Tibial nerve (tissue), 4 donors: Measurements from ENCODE around the gene NFATC1. TPM values are rescaled to one million over a fixed set of nuclear protein-coding genes. Genes with fewer than 3 reads are reported as not detected.

Experiments
- DNase-seq, 2 donors: peaks; one replicate each; pipeline ENCODE4 v3.0.0-alpha.2; 2019; ENCODE audit warnings: low spot score in 2 of 2
- H3K27ac ChIP-seq, 4 donors: fragments of 200-600 bp; sonication (generic) in 3 of 4; one replicate each; pipeline ENCODE4 v1.5.1; 2017 to 2019; ENCODE audit warnings: mild to moderate bottlenecking in 1 of 4
- H3K27me3 ChIP-seq, 2 donors: fragments of 200-600 bp; sonication (generic) in 1 of 2; one replicate each; pipeline versions ENCODE4 v1.5.1 to v1.6.0; 2017 to 2019
- H3K36me3 ChIP-seq, 3 donors: fragments of 200-600 bp; sonication (generic); one replicate each; pipeline ENCODE4 v1.5.1; 2018 to 2019
- H3K4me1 ChIP-seq, 4 donors: fragments of 200-600 bp; sonication (generic) in 3 of 4; one replicate each; pipeline ENCODE4 v1.5.1; 2017 to 2019
- H3K4me3 ChIP-seq, 4 donors: fragments of 200-600 bp; sonication (generic) in 3 of 4; one replicate each; pipeline ENCODE4 v1.5.1; 2017 to 2019; ENCODE audit warnings: mild to moderate bottlenecking in 1 of 4, moderate library complexity in 1 of 4
- H3K9me3 ChIP-seq, 4 donors: fragments of 200-600 bp; sonication (generic) in 3 of 4; one replicate each; pipeline ENCODE4 v1.5.1; 2017 to 2019
- EP300 ChIP-seq, 2 donors: sonication (generic); formaldehyde crosslinking; IDR thresholded peaks; one replicate each; pipeline ENCODE4 v1.6.1; 2017; ENCODE audit warnings: antibody characterized with exemption in 2 of 2, mild to moderate bottlenecking in 1 of 2
- POLR2A ChIP-seq, 2 donors: fragments of 450-650 bp; IDR thresholded peaks; one replicate each; pipeline ENCODE4 v1.6.1; 2017; ENCODE audit warnings: antibody characterized with exemption in 2 of 2, mild to moderate bottlenecking in 2 of 2, moderate library complexity in 2 of 2
- WGBS, 2 donors: methylation state at CpG; one replicate each; pipeline ENCODE4 v1.1.5; 2018; 5-methylcytosine and 5-hydroxymethylcytosine counted together
- total RNA-seq, 4 donors: library from RNA; depleted of rRNA; stranded (reverse); fragments of >200 nt; gene quantifications; one replicate each; pipeline ENCODE4 v1.1.0, GENCODE V29; 2016
- TF ChIP-seq, protein P1 (sequence below), 5 experiments: fragments of 200-600 bp in 3 of 5; fragments of 450-650 bp in 2 of 5; sonication (generic) in 3 of 5; IDR thresholded peaks; one replicate each; pipeline ENCODE4 v1.5.1; 2016 to 2019; ENCODE audit warnings: antibody characterized with exemption in 5 of 5, mild to moderate bottlenecking in 3 of 5, moderate library complexity in 2 of 5

NFATC1 gene
- total RNA-seq, 4 donors from 2014 or later = 33.7 to 48.6 (median 37.8) TPM

DNA sequence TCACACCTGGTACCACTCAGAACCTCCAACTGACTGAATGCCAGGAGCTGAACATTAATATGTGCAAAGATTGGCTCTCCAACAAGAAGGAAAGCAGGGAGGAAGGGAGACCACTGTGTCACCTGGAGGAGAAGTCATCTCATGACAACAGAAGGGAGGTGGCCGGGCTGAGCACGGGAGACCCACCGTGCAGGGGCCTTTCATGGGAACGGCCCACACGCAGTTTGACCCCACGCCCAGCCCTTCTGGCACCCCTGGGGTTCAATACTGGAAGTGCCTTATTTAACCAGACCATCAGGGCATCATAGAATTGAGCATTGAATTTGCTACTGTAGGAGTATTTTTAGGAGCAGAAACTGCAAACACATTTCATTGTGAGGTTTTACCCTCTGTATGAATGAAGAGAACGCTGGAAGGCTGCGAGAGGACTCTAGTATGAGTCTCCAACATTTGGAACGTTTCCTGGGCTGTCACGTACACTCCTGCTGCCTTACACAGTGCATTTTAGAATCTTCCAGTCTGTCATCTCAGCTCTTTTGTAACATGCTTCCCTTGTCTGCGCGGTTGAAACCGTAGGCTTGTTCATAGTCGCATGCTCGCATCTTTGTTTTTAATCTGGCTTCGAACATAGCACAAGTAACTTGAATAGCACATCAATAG, 132.1 kb downstream of the NFATC1 start:
- TF ChIP-seq, protein P1, sequence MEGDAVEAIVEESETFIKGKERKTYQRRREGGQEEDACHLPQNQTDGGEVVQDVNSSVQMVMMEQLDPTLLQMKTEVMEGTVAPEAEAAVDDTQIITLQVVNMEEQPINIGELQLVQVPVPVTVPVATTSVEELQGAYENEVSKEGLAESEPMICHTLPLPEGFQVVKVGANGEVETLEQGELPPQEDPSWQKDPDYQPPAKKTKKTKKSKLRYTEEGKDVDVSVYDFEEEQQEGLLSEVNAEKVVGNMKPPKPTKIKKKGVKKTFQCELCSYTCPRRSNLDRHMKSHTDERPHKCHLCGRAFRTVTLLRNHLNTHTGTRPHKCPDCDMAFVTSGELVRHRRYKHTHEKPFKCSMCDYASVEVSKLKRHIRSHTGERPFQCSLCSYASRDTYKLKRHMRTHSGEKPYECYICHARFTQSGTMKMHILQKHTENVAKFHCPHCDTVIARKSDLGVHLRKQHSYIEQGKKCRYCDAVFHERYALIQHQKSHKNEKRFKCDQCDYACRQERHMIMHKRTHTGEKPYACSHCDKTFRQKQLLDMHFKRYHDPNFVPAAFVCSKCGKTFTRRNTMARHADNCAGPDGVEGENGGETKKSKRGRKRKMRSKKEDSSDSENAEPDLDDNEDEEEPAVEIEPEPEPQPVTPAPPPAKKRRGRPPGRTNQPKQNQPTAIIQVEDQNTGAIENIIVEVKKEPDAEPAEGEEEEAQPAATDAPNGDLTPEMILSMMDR (IDR thresholded peaks at IDR 0.05) = no peak
- TF ChIP-seq POLR2A (IDR thresholded peaks at IDR 0.05) (no peak), EP300 (IDR thresholded peaks at IDR 0.05) (no peak)
- no peaks in the 10 kb centered on the region for H3K9me3 ChIP-seq
- no peak for DNase-seq

DNA sequence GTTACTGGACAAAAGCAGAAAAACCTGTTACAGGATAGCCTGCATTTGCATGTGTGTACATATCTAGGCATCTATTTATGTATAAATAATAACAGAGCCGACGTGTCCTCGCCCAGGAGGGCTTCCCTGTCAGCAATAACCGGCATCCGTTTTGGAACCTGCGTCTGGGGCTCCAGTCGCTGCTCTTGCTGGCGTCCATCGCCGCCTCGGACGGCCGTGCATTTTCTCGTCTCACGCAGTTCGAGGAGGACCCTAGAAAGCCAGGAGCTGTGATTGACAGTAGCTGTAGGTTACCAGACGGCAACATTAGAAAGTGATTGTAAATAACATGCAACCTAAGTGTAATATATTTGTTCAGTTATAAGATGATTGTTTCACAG, 132.6 kb downstream of the NFATC1 start:
- no peaks in the 10 kb centered on the region for H3K9me3 ChIP-seq
- peaks cover 0 to 39% (median 18%) of the 10 kb centered on the region in 4 donors for H3K4me1 ChIP-seq
- no peak for DNase-seq
- TF ChIP-seq, protein P1 (IDR thresholded peaks at IDR 0.05) = no peak
- TF ChIP-seq EP300 (IDR thresholded peaks at IDR 0.05) = no peak
- TF ChIP-seq POLR2A (IDR thresholded peaks at IDR 0.05) = no peak
- no peak overlapping the region for H3K27ac ChIP-seq
- WGBS, 2 donors = 92 to 96% methylated on average over 17 of the region's 17 CpGs
- peaks cover 0 to 37% (median 0%) of the 10 kb centered on the region in 3 donors for H3K36me3 ChIP-seq
- no peak overlapping the region for H3K4me3 ChIP-seq
- no peaks in the 10 kb centered on the region for H3K27me3 ChIP-seq

More for the DNA sequence above, 132.1 kb downstream of the NFATC1 start:
- WGBS, 2 donors = 87 to 88% methylated on average over 16 of the region's 16 CpGs
- Histone ChIP-seq H3K4me1 (peaks cover 0 to 42% (median 21%) of the 10 kb centered on the region in 4 donors), H3K36me3 (peaks cover 0 to 37% (median 0%) of the 10 kb centered on the region in 3 donors), H3K4me3 (no peak overlapping the region), H3K27ac (no peak overlapping the region), H3K27me3 (no peaks in the 10 kb centered on the region)

GRCh38 chr18:79528846-79529245, 133.1 kb downstream of the NFATC1 start:
- Histone ChIP-seq H3K27ac (no peak overlapping the region), H3K4me1 (peaks cover 0 to 33% (median 14%) of the 10 kb centered on the region in 4 donors), H3K36me3 (peaks cover 0 to 37% (median 0%) of the 10 kb centered on the region in 3 donors), H3K9me3 (no peaks in the 10 kb centered on the region), H3K4me3 (no peak overlapping the region), H3K27me3 (no peaks in the 10 kb centered on the region)
- peak; percentile 59 to 88 for DNase-seq
- 51 to 62% methylated on average over 26 of the region's 26 CpGs for WGBS, 2 donors
- TF ChIP-seq, protein P1 (IDR thresholded peaks at IDR 0.05) = peak; percentile 80 to 91 (median 84)
- TF ChIP-seq POLR2A (IDR thresholded peaks at IDR 0.05) (no peak), EP300 (IDR thresholded peaks at IDR 0.05) (peak in 1 of 2 donors; percentile 34)

DNA sequence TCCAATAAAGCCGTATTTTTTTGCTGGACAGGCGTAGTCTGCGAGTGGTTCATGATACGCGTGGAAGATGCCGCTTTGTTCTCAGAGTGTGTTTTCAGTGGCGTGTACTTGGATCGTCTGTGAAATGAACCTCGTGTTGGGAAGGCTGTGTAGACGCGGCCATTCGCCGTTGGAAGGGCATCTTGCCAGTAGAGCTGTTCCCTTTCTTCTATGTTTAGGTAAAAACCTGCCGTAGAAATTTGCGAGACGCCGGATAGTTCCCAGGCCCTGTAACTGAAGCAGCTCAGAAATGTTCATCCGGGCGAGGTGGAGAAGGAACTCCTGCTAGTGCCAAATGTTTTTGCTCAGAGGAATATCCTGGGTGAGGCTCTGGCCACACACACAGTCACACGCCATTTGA, 133.6 kb downstream of the NFATC1 start:
- 82 to 89% methylated on average over 20 of the region's 20 CpGs for WGBS, 2 donors
- Histone ChIP-seq H3K4me1 (peaks cover 0 to 30% (median 12%) of the 10 kb centered on the region in 4 donors), H3K27ac (no peak overlapping the region), H3K9me3 (no peaks in the 10 kb centered on the region), H3K27me3 (no peaks in the 10 kb centered on the region), H3K36me3 (peaks cover 0 to 34% (median 0%) of the 10 kb centered on the region in 3 donors), H3K4me3 (no peak overlapping the region)
- peak in 1 of 2 donors; percentile 9 for DNase-seq
- TF ChIP-seq EP300 (IDR thresholded peaks at IDR 0.05) (no peak), POLR2A (IDR thresholded peaks at IDR 0.05) (no peak)
- TF ChIP-seq, protein P1 (IDR thresholded peaks at IDR 0.05) = no peak

DNA sequence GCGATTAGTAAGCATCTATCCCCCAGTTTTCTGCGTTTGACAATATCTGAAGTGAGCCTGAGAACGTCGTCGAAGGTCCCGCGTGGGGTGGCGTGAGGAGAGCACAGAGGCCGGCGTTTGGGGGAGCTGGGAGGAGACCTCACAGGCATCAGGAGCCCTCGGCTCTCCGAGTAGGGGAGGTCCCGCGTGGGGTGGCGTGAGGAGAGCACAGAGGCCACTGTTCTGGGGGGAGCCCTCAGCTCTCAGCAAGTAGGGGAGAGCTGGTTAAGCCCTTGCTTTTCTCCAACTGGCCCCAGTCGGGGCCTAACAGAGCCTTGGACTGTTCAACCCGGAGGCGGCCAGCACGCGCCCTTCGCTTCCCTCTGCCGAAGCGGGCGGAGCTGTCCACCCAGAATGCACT, 134.3 kb downstream of the NFATC1 start:
- WGBS, 2 donors = 86 to 92% methylated on average over 24 of the region's 24 CpGs
- H3K36me3 ChIP-seq = peaks cover 0 to 31% (median 0%) of the 10 kb centered on the region in 3 donors
- no peak overlapping the region for H3K4me3 ChIP-seq
- H3K27me3 ChIP-seq = no peaks in the 10 kb centered on the region
- H3K9me3 ChIP-seq = no peaks in the 10 kb centered on the region
- TF ChIP-seq, protein P1 (IDR thresholded peaks at IDR 0.05) = no peak
- no peak for TF ChIP-seq POLR2A (IDR thresholded peaks at IDR 0.05)
- TF ChIP-seq EP300 (IDR thresholded peaks at IDR 0.05) = no peak
- peaks cover 0 to 30% (median 10%) of the 10 kb centered on the region in 4 donors for H3K4me1 ChIP-seq
- DNase-seq = peak in 1 of 2 donors; percentile 8
- peak overlapping the region in 1 of 4 donors; percentile 11 for H3K27ac ChIP-seq
